ENCODE data around the gene MTHFD1L.

DNA sequence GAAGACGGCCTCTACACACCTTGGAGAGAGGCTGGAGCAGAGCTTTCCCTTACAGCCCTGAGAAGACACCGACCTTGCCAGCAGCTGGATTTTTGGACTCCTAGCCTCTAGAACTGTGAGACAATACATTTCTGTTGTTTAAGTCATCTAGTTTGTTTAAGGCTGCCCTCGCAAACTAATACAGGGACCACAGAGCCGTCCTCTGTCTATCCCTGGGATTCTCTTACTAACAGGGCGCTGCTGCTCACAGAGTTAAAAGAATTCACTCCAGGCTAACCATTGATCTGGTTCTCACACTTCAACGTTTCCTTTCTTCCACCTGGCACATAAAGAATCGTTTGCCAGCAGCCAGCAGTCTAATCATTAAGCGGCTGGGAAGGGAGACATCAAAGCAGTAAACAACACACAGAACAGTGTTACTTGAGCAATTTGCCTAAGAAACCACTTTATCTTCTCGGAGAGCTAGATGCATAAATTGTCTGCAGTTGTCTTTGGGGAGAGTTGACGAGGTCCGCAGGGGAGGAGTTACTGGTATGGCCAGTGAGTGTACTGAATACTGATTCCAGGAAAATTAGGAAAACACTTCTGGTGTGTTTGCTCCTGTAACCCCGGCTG, 270.7 kb downstream of the MTHFD1L start:
- TF ChIP-seq, protein P1, sequence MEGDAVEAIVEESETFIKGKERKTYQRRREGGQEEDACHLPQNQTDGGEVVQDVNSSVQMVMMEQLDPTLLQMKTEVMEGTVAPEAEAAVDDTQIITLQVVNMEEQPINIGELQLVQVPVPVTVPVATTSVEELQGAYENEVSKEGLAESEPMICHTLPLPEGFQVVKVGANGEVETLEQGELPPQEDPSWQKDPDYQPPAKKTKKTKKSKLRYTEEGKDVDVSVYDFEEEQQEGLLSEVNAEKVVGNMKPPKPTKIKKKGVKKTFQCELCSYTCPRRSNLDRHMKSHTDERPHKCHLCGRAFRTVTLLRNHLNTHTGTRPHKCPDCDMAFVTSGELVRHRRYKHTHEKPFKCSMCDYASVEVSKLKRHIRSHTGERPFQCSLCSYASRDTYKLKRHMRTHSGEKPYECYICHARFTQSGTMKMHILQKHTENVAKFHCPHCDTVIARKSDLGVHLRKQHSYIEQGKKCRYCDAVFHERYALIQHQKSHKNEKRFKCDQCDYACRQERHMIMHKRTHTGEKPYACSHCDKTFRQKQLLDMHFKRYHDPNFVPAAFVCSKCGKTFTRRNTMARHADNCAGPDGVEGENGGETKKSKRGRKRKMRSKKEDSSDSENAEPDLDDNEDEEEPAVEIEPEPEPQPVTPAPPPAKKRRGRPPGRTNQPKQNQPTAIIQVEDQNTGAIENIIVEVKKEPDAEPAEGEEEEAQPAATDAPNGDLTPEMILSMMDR (IDR thresholded peaks at IDR 0.05), result no peak
- TF ChIP-seq POLR2A (IDR thresholded peaks at IDR 0.05), result no peak
